Astrocyte (in vitro differentiated cells and primary cell): Measurements from ENCODE around the gene MAP2. TPM values are rescaled to one million over a fixed set of nuclear protein-coding genes. Genes with fewer than 3 reads are reported as not detected.

Experiments used
- DNase-seq: peaks from one replicate; pipeline ENCODE4 v3.0.0-alpha.2; 2010; ENCODE audit warnings: low read depth
- FAIRE-seq: peaks from 2 replicates; lab custom pipeline; 2011; peaks lifted over from hg19 to GRCh38; lab: Jason Lieb, UNC
- H2AFZ ChIP-seq: 2 replicates; pipeline ENCODE4 v1.6.0; 2012; ENCODE audit warnings: low read depth, low read length, inconsistent platforms
- H3K27ac ChIP-seq: 2 replicates; pipeline ENCODE4 v1.5.1; 2011; ENCODE audit warnings: low read depth, low read length, inconsistent platforms
- H3K27me3 ChIP-seq: 2 replicates; pipeline ENCODE4 v1.6.0; 2011; ENCODE audit warnings: low read length, inconsistent platforms; ENCODE audit not compliant: insufficient read depth
- H3K36me3 ChIP-seq: 2 replicates; pipeline ENCODE4 v1.5.1; 2011; ENCODE audit warnings: low read length, inconsistent platforms; ENCODE audit not compliant: insufficient read depth
- H3K4me1 ChIP-seq: 2 replicates; pipeline ENCODE4 v1.5.1; 2011; ENCODE audit warnings: low read length, inconsistent platforms; ENCODE audit not compliant: insufficient read depth
- H3K4me2 ChIP-seq: 2 replicates; pipeline ENCODE4 v1.6.0; 2012; ENCODE audit warnings: low read length, inconsistent platforms
- H3K4me3 ChIP-seq: 2 replicates; pipeline ENCODE4 v1.5.1; 2011; ENCODE audit warnings: low read depth, mild to moderate bottlenecking, low read length, inconsistent platforms; ENCODE audit not compliant: insufficient read depth
- H3K79me2 ChIP-seq: 2 replicates; pipeline ENCODE4 v1.6.0; 2012; ENCODE audit warnings: mild to moderate bottlenecking, low read length, inconsistent platforms; ENCODE audit not compliant: insufficient read depth
- H3K9ac ChIP-seq: 2 replicates; pipeline ENCODE4 v1.6.0; 2012; ENCODE audit warnings: mild to moderate bottlenecking, low read length, inconsistent platforms
- H3K9me3 ChIP-seq: 2 replicates; pipeline ENCODE4 v1.5.1; 2012; ENCODE audit warnings: low read depth, mild to moderate bottlenecking, low read length, inconsistent platforms; ENCODE audit not compliant: insufficient read depth
- H4K20me1 ChIP-seq: 2 replicates; pipeline ENCODE4 v1.6.0; 2012; ENCODE audit warnings: low read length, inconsistent platforms; ENCODE audit not compliant: insufficient read depth
- H3K27ac Mint-ChIP-seq: one replicate; pipeline ENCODE4 v1.8.0; 2021; ENCODE audit warnings: mild to moderate bottlenecking, mixed read lengths; ENCODE audit not compliant: unreplicated experiment
- H3K27me3 Mint-ChIP-seq: one replicate; pipeline ENCODE4 v1.8.0; 2021; ENCODE audit warnings: low read depth, mixed read lengths; ENCODE audit not compliant: unreplicated experiment
- H3K36me3 Mint-ChIP-seq: one replicate; pipeline ENCODE4 v1.8.0; 2021; ENCODE audit warnings: low read depth, mixed read lengths; ENCODE audit not compliant: unreplicated experiment
- H3K4me1 Mint-ChIP-seq: one replicate; pipeline ENCODE4 v1.8.0; 2021; ENCODE audit warnings: low read depth, mixed read lengths; ENCODE audit not compliant: unreplicated experiment
- H3K4me3 Mint-ChIP-seq: one replicate; pipeline ENCODE4 v1.8.0; 2021; ENCODE audit warnings: mild to moderate bottlenecking, moderate library complexity, mixed read lengths; ENCODE audit not compliant: unreplicated experiment
- H3K9me3 Mint-ChIP-seq: one replicate; pipeline ENCODE4 v1.8.0; 2021; ENCODE audit warnings: mild to moderate bottlenecking, mixed read lengths; ENCODE audit not compliant: unreplicated experiment
- EZH2 ChIP-seq: IDR thresholded peaks from 2 replicates; pipeline ENCODE4 v1.6.1; 2012; ENCODE audit warnings: mild to moderate bottlenecking, low read length, inconsistent platforms; ENCODE audit not compliant: insufficient read depth
- total RNA-seq: library from RNA; stranded (reverse); gene quantifications from 2 replicates; pipeline ENCODE4 v1.2.1, GENCODE V29; 2021
- TF ChIP-seq, protein P1 (sequence below): IDR thresholded peaks from 2 replicates; pipeline ENCODE4 v1.5.1; 2011; ENCODE audit warnings: low read depth, mild to moderate bottlenecking, inconsistent platforms, low read length, moderate library complexity; ENCODE audit not compliant: insufficient read depth

Gene MAP2
- total RNA-seq, 1 donor from 2014 or later = 15.9 TPM

- Mint-ChIP-seq H3K9me3 (no peaks in the 10 kb centered on the region), H3K4me1 (peaks cover 18% of the 10 kb centered on the region), H3K27me3 (no peaks in the 10 kb centered on the region), H3K36me3 (no peaks in the 10 kb centered on the region), H3K4me3 (no peak overlapping the region), H3K27ac (peak overlapping the region; percentile 93)
- peak overlapping the region; percentile 87 for H3K27ac ChIP-seq
- H4K20me1 ChIP-seq = no peaks in the 10 kb centered on the region
- H3K27me3 ChIP-seq = no peaks in the 10 kb centered on the region
- peak overlapping the region; percentile 18 for H3K4me3 ChIP-seq
- H3K9me3 ChIP-seq = no peaks in the 10 kb centered on the region
- no peaks in the 10 kb centered on the region for H3K79me2 ChIP-seq
- DNase-seq = peak; percentile 26
- FAIRE-seq = no peak
- H3K36me3 ChIP-seq = no peaks in the 10 kb centered on the region
- peak overlapping the region; percentile 72 for H3K9ac ChIP-seq
- peak overlapping the region; percentile 77 for H3K4me2 ChIP-seq
- no peak overlapping the region for H2AFZ ChIP-seq
- H3K4me1 ChIP-seq = peaks cover 35% of the 10 kb centered on the region
- TF ChIP-seq, protein P1, sequence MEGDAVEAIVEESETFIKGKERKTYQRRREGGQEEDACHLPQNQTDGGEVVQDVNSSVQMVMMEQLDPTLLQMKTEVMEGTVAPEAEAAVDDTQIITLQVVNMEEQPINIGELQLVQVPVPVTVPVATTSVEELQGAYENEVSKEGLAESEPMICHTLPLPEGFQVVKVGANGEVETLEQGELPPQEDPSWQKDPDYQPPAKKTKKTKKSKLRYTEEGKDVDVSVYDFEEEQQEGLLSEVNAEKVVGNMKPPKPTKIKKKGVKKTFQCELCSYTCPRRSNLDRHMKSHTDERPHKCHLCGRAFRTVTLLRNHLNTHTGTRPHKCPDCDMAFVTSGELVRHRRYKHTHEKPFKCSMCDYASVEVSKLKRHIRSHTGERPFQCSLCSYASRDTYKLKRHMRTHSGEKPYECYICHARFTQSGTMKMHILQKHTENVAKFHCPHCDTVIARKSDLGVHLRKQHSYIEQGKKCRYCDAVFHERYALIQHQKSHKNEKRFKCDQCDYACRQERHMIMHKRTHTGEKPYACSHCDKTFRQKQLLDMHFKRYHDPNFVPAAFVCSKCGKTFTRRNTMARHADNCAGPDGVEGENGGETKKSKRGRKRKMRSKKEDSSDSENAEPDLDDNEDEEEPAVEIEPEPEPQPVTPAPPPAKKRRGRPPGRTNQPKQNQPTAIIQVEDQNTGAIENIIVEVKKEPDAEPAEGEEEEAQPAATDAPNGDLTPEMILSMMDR = no peak
- TF ChIP-seq EZH2 = no peak
Observed at GRCh38 chr2:209525331-209525730, 101.5 kb downstream of the MAP2 start.

DNA sequence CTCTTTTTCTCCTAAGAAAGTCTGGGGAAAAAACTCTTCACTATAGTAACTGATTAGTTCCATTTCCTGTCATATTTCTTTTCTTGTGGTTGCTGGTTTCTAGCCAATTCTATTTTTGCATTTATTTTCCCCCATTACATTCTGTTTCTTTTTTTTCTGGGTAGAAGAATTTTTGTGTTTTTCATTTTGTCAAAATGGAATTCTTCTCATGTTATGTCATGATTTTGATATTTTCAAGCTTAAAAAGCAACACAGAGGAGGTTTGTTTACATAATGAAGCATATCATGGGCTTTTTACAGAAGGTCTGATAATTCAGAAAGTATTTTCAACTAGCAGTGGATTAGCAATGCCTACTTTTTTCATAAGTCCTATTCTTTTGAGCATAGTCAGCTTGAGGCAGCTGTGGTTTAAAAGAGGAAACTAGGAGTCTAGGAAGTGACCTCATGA is 102.0 kb downstream of the MAP2 start:
- H3K36me3 ChIP-seq = no peaks in the 10 kb centered on the region
- H3K27me3 Mint-ChIP-seq = no peaks in the 10 kb centered on the region
- no peaks in the 10 kb centered on the region for H3K9me3 ChIP-seq
- no peaks in the 10 kb centered on the region for H3K27me3 ChIP-seq
- DNase-seq (peak; percentile 95), FAIRE-seq (peak; percentile 93)
- H3K4me3 ChIP-seq = no peak overlapping the region
- H3K79me2 ChIP-seq = no peaks in the 10 kb centered on the region
- no peaks in the 10 kb centered on the region for H4K20me1 ChIP-seq
- peak overlapping the region; percentile 72 for H3K9ac ChIP-seq
- H3K9me3 Mint-ChIP-seq = no peaks in the 10 kb centered on the region
- no peaks in the 10 kb centered on the region for H3K36me3 Mint-ChIP-seq
- peak overlapping the region; percentile 87 for H3K27ac ChIP-seq
- TF ChIP-seq, protein P1 = no peak
- no peak for TF ChIP-seq EZH2
- H3K4me2 ChIP-seq = peak overlapping the region; percentile 77
- H2AFZ ChIP-seq = no peak overlapping the region
- peaks cover 35% of the 10 kb centered on the region for H3K4me1 ChIP-seq
- H3K4me3 Mint-ChIP-seq = peak overlapping the region; percentile 11
- H3K4me1 Mint-ChIP-seq = peaks cover 18% of the 10 kb centered on the region
- peak overlapping the region; percentile 93 for H3K27ac Mint-ChIP-seq

DNA sequence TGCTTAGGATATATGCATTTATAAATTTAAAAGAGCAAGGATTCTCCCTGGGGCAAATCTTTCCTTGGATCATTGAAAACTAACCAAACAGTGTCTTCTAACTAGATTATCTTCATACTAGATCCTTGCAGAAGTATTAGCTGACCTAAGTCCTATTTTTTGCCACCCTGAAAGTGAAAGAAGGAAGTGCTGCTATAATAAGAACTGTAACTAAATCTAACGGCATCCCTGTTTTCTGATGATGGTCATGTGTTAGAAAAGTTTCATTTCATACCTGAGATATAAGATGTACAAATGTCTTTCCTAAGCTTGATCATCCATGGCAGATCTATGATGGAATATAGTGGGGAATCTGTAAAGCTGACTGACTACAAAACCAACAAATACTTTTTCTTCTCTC is 102.7 kb downstream of the MAP2 start:
- peak overlapping the region; percentile 93 for H3K27ac Mint-ChIP-seq
- no peak overlapping the region for H3K4me3 Mint-ChIP-seq
- H2AFZ ChIP-seq = no peak overlapping the region
- peaks cover 35% of the 10 kb centered on the region for H3K4me1 ChIP-seq
- H3K79me2 ChIP-seq = no peaks in the 10 kb centered on the region
- FAIRE-seq = peak; percentile 87
- H3K4me3 ChIP-seq = peak overlapping the region; percentile 23
- H3K27ac ChIP-seq = peak overlapping the region; percentile 84
- H4K20me1 ChIP-seq = no peaks in the 10 kb centered on the region
- no peaks in the 10 kb centered on the region for H3K9me3 ChIP-seq
- no peaks in the 10 kb centered on the region for H3K36me3 ChIP-seq
- no peak for DNase-seq
- no peaks in the 10 kb centered on the region for H3K27me3 Mint-ChIP-seq
- peaks cover 18% of the 10 kb centered on the region for H3K4me1 Mint-ChIP-seq
- no peaks in the 10 kb centered on the region for H3K27me3 ChIP-seq
- no peak for TF ChIP-seq EZH2
- TF ChIP-seq, protein P1 = no peak
- H3K4me2 ChIP-seq = peak overlapping the region; percentile 72
- no peaks in the 10 kb centered on the region for H3K36me3 Mint-ChIP-seq
- H3K9me3 Mint-ChIP-seq = no peaks in the 10 kb centered on the region
- H3K9ac ChIP-seq = peak overlapping the region; percentile 68
